IPS-18a (cell line): ENCODE results near the gene HRH3.

Experiments
- H3K27ac ChIP-seq: one replicate; pipeline ENCODE4 v1.5.1; 2013; ENCODE audit warnings: low read length
- H3K27me3 ChIP-seq: one replicate; pipeline ENCODE4 v1.6.1; 2013; ENCODE audit warnings: mild to moderate bottlenecking, low read length; ENCODE audit not compliant: control insufficient read depth, insufficient read depth
- H3K36me3 ChIP-seq: one replicate; pipeline ENCODE4 v1.6.1; 2013; ENCODE audit warnings: low read depth, low read length; ENCODE audit not compliant: control insufficient read depth
- H3K4me1 ChIP-seq: one replicate; pipeline ENCODE4 v1.6.1; 2013; ENCODE audit warnings: low read depth, low read length; ENCODE audit not compliant: control insufficient read depth
- H3K4me3 ChIP-seq: one replicate; pipeline ENCODE4 v1.5.1; 2013; ENCODE audit warnings: low read length
- H3K9ac ChIP-seq: one replicate; pipeline ENCODE4 v1.6.1; 2013; ENCODE audit warnings: mild to moderate bottlenecking, low read length, moderate library complexity
- H3K9me3 ChIP-seq: one replicate; pipeline ENCODE4 v1.6.1; 2013; ENCODE audit warnings: low read depth, low read length; ENCODE audit not compliant: control insufficient read depth

The HRH3 gene

DNA sequence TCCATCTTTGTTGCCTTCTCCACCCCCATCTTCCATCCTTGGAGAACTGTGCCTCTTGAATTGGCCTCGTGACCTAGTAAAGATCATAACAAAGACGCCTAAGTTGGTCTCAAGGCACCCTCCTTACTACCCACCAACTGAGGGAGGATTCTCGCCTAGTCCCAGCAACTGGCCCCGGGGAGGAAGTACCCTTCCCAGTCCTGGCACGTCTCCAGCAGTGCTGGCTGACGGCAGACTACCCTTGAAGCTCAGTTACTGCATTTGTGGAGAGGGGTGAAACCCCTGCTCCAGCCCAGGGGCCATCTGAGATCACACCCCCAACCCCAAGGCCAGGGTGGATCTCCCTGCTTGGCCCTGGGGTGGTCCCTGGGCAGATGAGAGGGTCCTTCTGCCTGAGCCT is 16.1 kb upstream of the HRH3 start:
- H3K27ac ChIP-seq, result no peak overlapping the region
- H3K4me3 ChIP-seq, result no peak overlapping the region
- no peak overlapping the region for H3K9ac ChIP-seq
- no peaks in the 10 kb centered on the region for H3K36me3 ChIP-seq
- H3K9me3 ChIP-seq, result no peaks in the 10 kb centered on the region
- H3K27me3 ChIP-seq, result no peaks in the 10 kb centered on the region
- peaks cover 5% of the 10 kb centered on the region for H3K4me1 ChIP-seq

DNA sequence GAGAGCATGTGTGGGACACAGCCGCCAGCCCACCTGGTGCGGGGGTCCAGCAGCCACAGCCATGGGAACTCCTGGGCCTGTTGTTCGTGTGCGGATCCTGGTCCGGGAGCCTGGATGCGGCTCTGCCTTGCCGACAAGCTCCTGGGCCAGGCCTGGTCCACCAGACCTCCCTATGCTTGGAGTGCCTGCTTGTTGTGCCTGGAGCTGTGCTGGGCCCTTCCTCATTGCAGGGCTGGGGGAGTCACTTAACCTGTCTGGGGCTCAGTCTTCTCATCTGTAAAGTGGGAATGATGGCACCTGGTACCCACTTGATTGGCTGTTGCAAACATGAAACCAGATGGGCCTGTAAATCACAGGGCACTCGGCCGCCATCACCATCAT is 15.7 kb upstream of the HRH3 start:
- H3K9ac ChIP-seq, result no peak overlapping the region

DNA sequence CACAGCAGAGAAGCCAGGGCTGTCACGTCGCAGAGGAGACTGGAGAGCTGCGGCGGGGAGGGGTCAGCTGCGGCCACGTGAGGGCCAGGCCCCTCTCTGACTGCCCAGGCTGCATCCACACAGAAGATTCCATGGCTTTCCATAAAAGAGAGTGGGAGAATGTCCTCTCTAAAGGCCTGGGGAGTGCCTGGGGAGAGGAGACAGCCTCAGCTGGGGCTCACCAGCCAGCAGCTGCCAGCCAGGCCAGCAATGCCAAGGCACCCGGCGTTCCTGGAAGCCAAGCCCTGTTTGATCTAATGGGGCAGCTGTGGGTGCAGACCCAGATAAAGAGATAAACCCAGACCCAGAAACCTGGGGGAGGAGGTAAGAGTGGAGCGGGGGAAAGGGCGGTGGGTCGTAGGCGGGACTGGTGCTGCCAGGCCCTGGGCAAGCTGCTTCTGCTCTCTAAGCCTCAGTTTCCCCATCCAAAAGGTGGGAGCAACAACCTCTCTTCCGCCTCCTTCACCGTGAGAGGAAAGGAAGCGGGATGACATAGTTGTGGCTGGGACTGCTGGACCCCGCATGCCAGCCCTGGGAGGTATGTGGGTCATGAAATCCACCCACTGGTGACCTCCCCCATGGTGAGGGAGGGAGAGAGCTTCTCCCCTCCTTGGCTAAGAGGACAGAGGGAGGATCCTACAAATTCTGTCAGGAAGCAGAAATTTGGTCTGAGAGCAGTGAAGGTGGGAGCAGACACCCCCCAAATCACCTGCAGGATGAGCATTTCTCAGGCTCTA is 15.1 kb upstream of the HRH3 start:
- H3K27ac ChIP-seq, result no peak overlapping the region
- H3K4me3 ChIP-seq, result no peak overlapping the region
- H3K9me3 ChIP-seq, result no peaks in the 10 kb centered on the region
- no peak overlapping the region for H3K9ac ChIP-seq
- no peaks in the 10 kb centered on the region for H3K36me3 ChIP-seq
- H3K4me1 ChIP-seq, result peaks cover 5% of the 10 kb centered on the region
- H3K27me3 ChIP-seq, result no peaks in the 10 kb centered on the region

More for the DNA sequence above, 15.7 kb upstream of the HRH3 start:
- Histone ChIP-seq H3K4me3 (no peak overlapping the region), H3K36me3 (no peaks in the 10 kb centered on the region), H3K4me1 (peaks cover 5% of the 10 kb centered on the region), H3K27me3 (no peaks in the 10 kb centered on the region), H3K9me3 (no peaks in the 10 kb centered on the region), H3K27ac (no peak overlapping the region)

DNA sequence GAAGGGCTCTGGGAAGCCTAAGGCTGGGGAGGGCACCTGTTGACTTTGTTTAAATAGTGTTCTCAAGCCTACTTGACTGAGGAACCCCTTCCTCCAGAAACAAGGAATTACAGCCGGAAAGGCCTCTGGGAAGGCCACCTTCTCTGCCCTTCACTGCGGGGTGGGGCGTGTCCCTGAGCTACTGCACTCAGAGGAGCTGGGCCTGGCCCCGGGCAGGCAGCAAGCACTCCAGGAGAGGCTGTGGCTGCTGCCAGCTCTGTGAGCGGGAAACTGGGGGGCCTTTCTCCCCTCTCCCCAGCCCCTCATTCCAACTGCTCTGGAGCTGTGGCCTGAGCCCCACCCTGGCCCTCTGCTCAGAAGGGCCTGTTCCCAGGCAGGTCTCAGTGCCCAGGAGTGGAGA is 14.3 kb upstream of the HRH3 start:
- H3K9me3 ChIP-seq, result no peaks in the 10 kb centered on the region
- H3K27me3 ChIP-seq, result no peaks in the 10 kb centered on the region
- H3K4me3 ChIP-seq, result no peak overlapping the region
- H3K9ac ChIP-seq, result no peak overlapping the region
- peaks cover 5% of the 10 kb centered on the region for H3K4me1 ChIP-seq
- no peak overlapping the region for H3K27ac ChIP-seq
- H3K36me3 ChIP-seq, result no peaks in the 10 kb centered on the region

DNA sequence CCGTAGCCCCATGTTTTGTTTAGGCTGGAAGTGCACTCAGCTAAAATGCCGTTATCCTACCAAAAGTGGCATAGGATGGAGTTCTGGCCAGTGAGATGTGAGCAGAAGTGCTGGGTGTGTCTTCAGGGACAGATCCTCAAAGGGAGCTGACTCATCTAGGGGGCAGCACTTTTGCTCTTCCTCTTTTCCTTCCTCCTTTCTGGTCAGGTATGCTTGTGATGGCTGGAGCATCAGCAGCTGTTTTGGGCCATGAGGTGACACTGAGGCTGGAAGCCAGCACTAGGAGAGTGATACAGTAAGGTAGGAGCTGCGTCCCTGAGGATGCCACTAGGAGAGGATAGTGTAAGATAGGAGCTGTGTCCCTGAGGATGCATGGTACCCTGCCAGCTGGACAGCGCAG is 13.6 kb upstream of the HRH3 start:
- Histone ChIP-seq H3K4me1 (peaks cover 5% of the 10 kb centered on the region), H3K4me3 (no peak overlapping the region), H3K36me3 (no peaks in the 10 kb centered on the region), H3K27ac (no peak overlapping the region), H3K9me3 (no peaks in the 10 kb centered on the region), H3K9ac (no peak overlapping the region), H3K27me3 (no peaks in the 10 kb centered on the region)

DNA sequence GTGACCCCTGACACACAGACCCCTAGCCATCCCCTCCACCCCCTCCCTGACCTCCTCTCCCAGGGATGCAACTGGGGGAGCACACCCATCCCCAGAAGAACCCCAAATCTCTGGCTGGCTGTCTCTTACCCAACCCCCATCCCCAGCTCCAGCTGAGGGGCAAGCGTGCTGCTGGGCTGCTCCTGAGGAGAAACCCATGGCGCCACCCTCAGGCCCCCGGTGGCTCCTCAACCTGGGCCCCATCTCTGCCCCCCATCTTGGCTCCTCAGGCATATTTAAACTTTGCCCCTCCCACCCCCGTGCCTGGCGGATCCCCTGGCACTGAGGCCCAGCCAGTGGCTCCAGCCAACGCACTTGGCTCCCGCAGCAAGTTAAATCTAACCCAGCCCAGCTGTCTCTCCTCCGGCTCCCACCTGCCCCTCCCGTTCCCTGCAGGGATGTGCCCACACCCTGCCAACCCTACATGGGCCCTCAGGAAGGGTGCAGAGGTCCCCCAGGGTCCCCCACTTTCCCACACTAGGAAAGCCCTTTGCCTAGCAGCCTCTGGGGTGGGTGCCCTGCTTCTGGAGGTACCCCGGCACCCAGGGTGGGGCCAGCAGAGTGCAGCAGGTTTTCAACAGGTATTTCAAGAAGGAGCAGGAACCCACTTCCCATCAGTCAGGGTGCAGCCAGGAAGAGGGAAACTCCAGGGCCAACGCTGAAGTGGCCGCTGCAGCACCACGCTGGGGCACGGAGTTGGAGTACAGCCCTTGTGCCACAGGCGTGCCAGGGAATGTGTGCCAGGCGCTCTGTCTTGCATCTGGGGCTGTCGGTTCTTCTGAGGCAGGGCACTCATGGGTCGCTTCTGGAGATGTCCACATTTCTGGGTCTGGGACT is 12.9 kb upstream of the HRH3 start:
- no peaks in the 10 kb centered on the region for H3K9me3 ChIP-seq
- H3K27me3 ChIP-seq, result no peaks in the 10 kb centered on the region
- no peak overlapping the region for H3K9ac ChIP-seq
- no peaks in the 10 kb centered on the region for H3K36me3 ChIP-seq
- no peak overlapping the region for H3K27ac ChIP-seq
- peaks cover 5% of the 10 kb centered on the region for H3K4me1 ChIP-seq
- no peak overlapping the region for H3K4me3 ChIP-seq

DNA sequence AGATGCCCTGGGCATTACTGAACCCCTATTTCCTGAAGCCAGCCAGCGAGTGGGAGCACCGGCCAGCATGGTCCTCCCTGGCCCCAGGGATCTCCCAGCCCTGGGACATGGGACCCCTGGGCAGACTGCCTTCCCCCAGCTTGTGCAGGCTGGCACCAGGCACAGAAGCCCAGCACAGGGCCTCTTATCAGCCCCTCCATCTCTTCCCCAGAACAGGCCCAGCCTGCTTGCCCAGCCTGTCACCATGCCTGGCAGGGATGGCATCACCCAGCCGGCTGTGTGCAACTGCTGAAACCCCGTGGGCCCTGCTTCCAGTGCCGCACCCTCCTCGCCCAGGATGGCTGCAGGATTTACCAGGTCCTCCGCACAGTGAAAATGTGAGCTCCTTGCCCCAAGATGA is 12.1 kb upstream of the HRH3 start:
- no peaks in the 10 kb centered on the region for H3K27me3 ChIP-seq
- no peaks in the 10 kb centered on the region for H3K36me3 ChIP-seq
- no peak overlapping the region for H3K27ac ChIP-seq
- no peak overlapping the region for H3K4me3 ChIP-seq
- H3K4me1 ChIP-seq, result no peaks in the 10 kb centered on the region
- no peak overlapping the region for H3K9ac ChIP-seq
- H3K9me3 ChIP-seq, result no peaks in the 10 kb centered on the region

DNA sequence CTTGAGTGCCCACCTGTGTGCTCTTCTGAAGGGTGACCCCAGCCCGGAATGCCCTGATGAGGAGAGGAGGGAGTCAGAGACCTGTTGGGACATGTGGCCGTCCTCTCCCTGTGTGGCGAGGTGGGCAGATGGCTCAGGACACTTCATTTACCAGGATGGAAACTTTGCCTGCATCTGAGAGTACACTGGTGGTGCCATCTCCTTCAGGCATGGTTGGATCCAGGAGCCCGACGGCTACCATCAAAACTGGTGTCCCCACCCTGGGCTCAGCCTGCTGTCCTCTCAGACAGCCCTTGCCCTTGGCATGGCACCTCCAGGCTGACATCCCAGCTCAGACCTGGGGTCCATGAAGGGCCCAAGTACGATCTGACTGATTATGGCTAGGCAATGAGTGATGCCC is 11.2 kb upstream of the HRH3 start:
- H3K4me3 ChIP-seq, result no peak overlapping the region
- H3K9ac ChIP-seq, result no peak overlapping the region
- no peak overlapping the region for H3K27ac ChIP-seq
- H3K4me1 ChIP-seq, result no peaks in the 10 kb centered on the region
- no peaks in the 10 kb centered on the region for H3K36me3 ChIP-seq
- H3K9me3 ChIP-seq, result no peaks in the 10 kb centered on the region
- H3K27me3 ChIP-seq, result no peaks in the 10 kb centered on the region

DNA sequence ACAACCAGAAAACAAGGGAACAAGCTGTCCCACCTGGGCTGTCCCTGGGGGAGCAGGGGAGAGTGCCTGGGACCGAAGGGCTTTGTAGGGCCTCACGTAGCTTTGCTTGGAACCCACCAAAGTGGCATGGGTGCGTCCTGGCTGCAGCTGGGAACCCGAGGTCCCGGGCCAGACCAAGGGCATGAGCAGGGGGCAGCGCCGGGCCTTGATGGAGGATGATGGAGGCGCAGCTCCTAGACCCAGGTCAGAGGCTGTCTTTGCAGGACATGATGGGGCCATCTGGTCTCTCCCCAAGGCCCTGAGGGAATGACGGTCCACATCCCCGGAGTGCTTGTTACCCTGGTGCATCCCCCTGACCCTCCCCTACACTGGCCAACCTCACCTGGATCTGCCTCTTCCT is 10.6 kb upstream of the HRH3 start:
- no peaks in the 10 kb centered on the region for H3K4me1 ChIP-seq
- H3K9me3 ChIP-seq, result no peaks in the 10 kb centered on the region
- H3K4me3 ChIP-seq, result no peak overlapping the region
- no peaks in the 10 kb centered on the region for H3K36me3 ChIP-seq
- H3K9ac ChIP-seq, result no peak overlapping the region
- no peaks in the 10 kb centered on the region for H3K27me3 ChIP-seq
- no peak overlapping the region for H3K27ac ChIP-seq

DNA sequence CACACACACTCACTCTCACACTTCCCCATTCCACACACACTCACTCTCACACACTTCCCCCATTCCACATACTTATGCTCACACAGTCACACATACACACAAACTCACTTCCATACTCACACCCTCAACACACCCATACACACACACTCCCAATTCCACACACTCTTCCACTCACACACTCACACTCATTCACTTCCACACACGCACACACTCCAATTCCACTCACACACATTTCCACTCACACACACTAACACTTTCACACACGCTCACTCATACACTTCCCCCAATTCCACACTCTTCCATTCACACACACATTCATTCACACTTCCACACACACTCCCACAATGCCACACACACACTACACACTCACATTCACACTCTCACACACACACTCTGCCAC is 10.2 kb upstream of the HRH3 start:
- Histone ChIP-seq H3K27me3 (no peaks in the 10 kb centered on the region), H3K4me3 (no peak overlapping the region), H3K27ac (no peak overlapping the region)

DNA sequence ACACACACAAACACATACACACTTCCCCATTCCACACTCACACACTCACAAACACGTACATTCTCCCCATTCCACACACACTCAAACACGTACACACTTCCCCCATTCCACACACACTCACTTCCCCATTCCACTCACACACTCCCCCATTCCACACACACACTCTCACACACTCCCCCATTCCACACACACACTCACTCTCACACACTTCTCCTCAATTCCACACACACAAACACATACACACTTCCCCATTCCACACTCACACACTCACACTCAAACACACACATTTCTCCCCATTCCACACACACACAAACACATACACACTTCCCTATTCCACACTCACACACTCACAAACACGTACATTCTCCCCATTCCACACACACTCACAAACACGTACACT is 9.6 kb upstream of the HRH3 start:
- Histone ChIP-seq H3K4me3 (no peak overlapping the region), H3K27ac (no peak overlapping the region), H3K4me1 (no peaks in the 10 kb centered on the region), H3K9ac (no peak overlapping the region), H3K9me3 (no peaks in the 10 kb centered on the region), H3K27me3 (no peaks in the 10 kb centered on the region), H3K36me3 (no peaks in the 10 kb centered on the region)

More for the DNA sequence above, 10.2 kb upstream of the HRH3 start:
- Histone ChIP-seq H3K9me3 (no peaks in the 10 kb centered on the region), H3K36me3 (no peaks in the 10 kb centered on the region), H3K9ac (no peak overlapping the region), H3K4me1 (no peaks in the 10 kb centered on the region)
